HG03558 (cell line): ENCODE measurements around the gene TCEAL3.
"Not testable (repeated sequence)": the region's sequence is repeated elsewhere in the genome, so short reads cannot be mapped to it uniquely, and the experiment has no call there.

Experiments used
- ATAC-seq: cut with Tn5 transposase; IDR thresholded peaks from one replicate; pipeline ENCODE4 v1.9.1; 2021; ENCODE audit warnings: moderate number of reproducible peaks; ENCODE audit not compliant: unreplicated experiment; ENCODE audit errors: extremely low read depth

Gene TCEAL3

GRCh38 chrX:103616676-103617186 is 9.0 kb downstream of the TCEAL3 start:
- no peak for ATAC-seq

- no peak for ATAC-seq
Measured at GRCh38 chrX:103624111-103624510, 16.3 kb downstream of the TCEAL3 start.

- ATAC-seq = no peak
Measured at GRCh38 chrX:103626855-103627254, 19.1 kb downstream of the TCEAL3 start.

- ATAC-seq = no peak
Measured at GRCh38 chrX:103628386-103629317, 20.9 kb downstream of the TCEAL3 start, which contains the start of gene TCEAL1. Gene TCEAL1, plus strand, starts transcription at chrX:103628975. Its CDS starts 942 bp downstream, at chrX:103629917.

- no peak for ATAC-seq
Measured at GRCh38 chrX:103629318-103630170, 21.8 kb downstream of the TCEAL3 start.

GRCh38 chrX:103630171-103630511 is 22.4 kb downstream of the TCEAL3 start:
- ATAC-seq = no peak

GRCh38 chrX:103631145-103631544 is 23.4 kb downstream of the TCEAL3 start:
- no peak for ATAC-seq

GRCh38 chrX:103635436-103635835 is 27.7 kb downstream of the TCEAL3 start:
- ATAC-seq = no peak

- ATAC-seq = no peak
Measured at GRCh38 chrX:103637604-103638338, 30.0 kb downstream of the TCEAL3 start.

- not testable (repeated sequence) for ATAC-seq
Measured at GRCh38 chrX:103638479-103639346, 30.9 kb downstream of the TCEAL3 start.

GRCh38 chrX:103640401-103641155 is 32.8 kb downstream of the TCEAL3 start:
- no peak for ATAC-seq

GRCh38 chrX:103644125-103644524 is 36.4 kb downstream of the TCEAL3 start:
- no peak for ATAC-seq

GRCh38 chrX:103647630-103648029 is 39.9 kb downstream of the TCEAL3 start:
- ATAC-seq = no peak

GRCh38 chrX:103651151-103651773 is 43.5 kb downstream of the TCEAL3 start:
- no peak for ATAC-seq

- ATAC-seq = not testable (repeated sequence)
Measured at GRCh38 chrX:103655230-103656000, 47.7 kb downstream of the TCEAL3 start.

- no peak for ATAC-seq
Measured at GRCh38 chrX:103656617-103657016, 48.9 kb downstream of the TCEAL3 start.

GRCh38 chrX:103657066-103657465 is 49.3 kb downstream of the TCEAL3 start:
- not testable (repeated sequence) for ATAC-seq
